Inflammatory macrophage (primary cell): ENCODE results near the gene TNFRSF25.

Experiments used
- DNase-seq, 2 donors: peaks; one replicate each; pipeline ENCODE4 v3.0.0-alpha.2; 2020 to 2022

Gene TNFRSF25

DNA sequence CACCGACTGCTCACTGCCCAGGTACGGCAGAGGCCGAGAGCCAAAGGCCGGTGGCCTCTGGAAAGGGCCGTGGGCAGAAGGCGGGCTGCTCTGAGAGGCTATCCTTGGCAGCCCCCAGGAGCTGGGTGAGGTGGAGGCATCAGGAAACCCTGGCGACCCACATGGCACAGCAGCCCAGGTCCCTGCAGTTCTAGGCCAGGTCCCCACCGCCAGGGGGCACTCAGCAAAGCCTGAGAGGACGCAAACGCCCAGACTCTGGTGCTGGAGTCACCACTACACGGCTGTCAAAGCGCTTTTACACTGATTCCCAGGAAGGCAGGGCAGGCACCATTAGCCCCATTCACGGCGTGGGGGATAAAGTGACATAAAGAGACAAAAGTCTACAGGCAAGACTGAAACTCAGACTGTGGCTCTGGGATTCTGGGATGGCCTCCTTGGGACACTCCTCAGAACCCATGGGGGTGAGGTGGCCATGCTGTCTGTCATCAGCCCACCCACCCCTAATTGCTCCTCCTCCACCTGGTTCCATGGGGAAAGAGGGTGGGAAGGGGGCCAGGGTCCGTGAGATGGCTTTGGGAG is 20.5 kb upstream of the TNFRSF25 start:
- DNase-seq, result peak; percentile 85 to 90

DNA sequence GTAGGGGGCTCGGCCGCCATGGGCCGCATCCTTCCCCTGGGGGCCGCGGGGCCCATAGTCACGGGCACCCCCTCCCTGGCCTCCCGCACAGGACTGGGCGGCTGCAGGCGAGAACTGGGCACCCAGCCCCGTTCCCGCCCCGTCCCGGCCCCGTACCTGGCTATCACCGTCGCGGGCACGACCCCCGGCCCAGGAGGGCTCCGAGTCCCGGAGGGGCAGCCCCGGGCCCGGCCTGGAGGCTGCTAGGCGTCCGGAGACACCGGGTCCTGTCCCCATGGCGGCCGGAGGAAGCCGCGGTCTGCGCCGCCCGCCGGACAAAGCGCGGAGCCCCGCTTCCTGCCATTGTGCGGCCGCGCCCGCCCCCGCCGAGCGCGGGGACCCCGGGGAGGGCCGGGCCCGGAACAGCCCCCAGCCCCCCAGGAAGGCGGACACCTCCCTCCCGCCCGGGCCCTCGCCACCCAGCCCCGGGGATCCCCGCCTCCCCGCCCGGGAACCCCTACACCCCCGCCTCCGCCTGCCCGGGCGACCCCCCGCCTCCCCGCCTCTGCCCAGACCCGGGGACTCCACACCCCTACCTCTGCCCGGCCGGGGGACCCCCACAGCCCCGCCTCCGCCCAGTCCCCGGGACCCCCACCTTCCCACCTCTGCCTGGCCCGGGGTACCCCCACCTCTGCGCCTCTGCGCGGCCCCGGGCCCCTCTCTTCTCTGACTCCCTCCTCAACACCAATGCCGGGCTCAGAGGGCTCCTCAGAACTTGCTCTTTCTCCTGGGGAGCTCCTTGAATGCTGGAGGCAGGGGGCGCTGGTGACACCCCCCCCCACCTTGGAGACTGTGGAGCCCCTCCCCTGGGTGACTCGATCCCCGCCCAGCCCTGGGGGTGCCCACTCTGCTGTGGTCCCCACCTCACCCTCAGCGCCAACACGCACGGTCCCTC is 19.5 kb upstream of the TNFRSF25 start:
- no peak for DNase-seq

DNA sequence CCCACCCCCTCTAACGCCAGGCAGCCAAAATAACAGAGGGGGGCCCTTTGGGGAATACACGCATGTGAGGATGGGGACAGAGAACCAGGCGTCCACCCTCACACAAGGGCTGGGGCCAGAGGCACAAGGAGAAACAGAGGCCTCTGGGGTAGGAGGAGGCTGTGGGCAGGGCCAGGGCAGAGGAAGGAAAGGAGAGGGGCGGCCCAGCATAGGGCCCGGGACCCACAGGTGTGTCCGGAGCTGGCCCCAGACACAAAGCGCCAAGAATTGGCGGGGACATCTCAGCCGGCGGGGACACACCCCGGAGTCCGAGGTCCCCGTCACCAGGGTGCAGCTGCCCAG is 18.8 kb upstream of the TNFRSF25 start:
- DNase-seq, result no peak

DNA sequence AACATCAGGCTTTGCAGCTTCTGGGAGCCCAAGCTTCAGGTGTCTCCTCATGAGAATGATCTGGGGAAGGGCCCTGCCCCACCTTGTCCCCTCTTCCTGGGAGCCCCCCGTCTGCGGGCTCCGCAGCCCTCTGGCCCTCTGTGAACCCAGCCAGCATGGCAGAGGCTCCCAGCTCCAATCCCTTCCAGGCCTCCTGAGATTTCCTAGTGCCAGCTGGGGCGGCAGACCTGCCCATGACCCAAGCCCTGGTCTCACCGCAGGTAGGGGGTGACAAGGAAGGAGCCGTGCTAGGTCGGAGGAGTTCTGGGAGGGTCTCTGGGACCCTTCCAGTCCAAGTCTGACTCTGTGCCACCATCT is 17.8 kb upstream of the TNFRSF25 start:
- DNase-seq, result no peak

DNA sequence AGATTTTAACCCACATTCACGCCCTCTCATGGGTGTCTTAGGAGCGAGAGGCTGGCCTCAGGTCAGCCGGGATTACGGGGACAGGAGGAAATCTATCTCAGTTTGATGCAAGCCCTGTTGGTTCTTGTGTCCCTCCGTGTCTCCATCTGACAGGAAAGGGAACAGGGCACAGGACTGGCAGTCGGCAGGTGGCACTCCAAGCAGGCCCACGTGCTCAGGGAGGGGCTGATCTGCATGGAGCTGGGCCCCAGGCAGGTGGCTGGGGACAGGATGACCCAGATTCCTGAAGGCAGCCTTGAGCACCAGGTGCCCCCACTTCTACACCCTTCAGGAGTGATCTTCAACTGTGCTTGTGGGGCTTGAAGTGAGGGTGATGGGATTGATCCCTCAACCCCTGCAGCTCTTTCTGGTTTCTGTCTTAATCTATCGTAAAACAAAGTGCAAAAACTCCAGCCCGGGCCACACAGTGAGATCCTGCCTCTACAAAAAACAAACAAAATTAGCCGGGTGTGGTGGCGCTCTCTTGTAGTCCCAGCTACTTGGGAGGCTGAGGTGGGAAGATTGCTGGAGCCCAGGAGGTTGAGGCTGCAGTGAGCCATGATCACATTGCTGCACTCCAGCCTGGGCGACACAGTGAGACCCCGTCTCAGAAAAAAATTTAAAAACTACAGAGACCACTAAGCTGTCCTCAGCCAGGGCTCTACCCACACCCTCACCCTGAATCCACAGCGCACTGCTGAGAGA is 17.2 kb upstream of the TNFRSF25 start:
- DNase-seq, result no peak

DNA sequence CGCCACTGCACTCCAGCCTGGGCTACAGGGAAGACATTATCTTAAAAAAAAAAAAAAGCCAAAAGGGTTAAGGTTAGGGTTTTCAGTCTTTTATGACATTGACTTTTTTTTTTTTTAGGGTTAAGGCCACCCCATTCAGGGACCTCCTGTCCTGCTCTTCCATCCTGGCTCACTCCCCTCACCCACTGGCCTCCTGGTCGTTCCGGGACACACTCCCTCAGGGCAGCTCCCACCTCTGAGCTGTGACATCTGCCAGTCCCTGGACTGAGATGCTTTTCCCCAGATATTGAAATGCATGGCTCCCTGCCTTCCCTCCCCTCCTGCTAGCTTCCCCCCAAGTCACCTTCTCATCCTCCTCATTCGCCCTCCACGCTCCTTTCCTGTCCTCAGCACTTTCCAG is 15.8 kb upstream of the TNFRSF25 start:
- no peak for DNase-seq

DNA sequence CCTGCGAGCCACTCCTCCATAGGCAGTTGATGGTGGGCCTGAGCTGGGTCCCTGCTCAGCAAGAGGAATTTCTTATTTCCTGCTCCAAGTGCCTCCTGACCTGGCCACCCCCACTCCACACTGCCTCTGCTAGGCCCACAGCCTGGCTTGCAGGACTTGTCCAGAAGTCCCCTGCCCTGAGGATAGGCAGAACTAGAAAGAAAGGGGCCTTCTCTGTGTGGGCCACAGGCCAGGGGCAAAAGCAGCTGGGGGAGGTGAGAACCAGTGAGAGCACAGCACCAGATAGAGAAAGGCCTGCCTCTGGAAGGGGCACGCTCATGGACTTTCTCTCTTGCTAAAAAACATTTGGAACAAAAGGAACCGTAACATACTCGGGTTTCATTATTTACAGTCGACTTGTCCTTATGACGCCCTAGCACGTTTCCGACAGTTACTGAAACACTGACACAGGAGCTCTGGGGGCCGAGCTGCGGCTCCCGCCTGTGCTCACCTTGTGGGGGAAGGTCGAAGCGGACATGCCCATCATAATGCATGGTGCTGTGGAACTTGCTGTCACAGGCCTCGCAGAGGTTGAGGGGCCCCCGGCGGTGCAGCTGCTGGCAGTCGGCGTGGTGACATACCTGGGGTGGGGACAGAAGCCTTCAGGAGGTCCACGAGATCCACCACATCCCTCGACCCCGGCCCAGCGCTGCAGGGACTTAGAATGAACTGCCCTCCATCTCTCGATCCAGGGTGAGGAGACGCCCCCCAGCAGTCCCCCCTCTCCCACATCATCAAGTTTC is 11.3 kb upstream of the TNFRSF25 start:
- DNase-seq, result no peak

DNA sequence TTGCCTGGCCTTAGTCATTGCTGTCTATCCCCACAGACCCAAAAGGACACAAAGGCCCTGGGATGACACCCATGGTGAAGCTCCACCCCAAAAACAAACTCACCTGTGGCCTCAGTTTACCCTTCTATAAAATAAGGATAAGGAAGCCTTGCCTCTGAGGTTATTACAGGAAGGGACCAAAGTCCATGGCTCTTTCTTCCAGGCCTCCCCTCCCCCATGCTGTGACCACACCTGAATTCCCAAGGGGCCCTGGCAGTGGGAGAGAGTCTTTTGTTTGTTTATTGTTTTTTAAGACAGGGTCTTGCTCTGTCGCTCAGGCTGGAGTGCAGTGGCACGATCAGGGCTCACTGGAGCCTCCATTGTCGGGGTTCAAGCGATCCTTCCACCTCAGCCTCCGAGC is 10.5 kb upstream of the TNFRSF25 start:
- DNase-seq, result no peak

DNA sequence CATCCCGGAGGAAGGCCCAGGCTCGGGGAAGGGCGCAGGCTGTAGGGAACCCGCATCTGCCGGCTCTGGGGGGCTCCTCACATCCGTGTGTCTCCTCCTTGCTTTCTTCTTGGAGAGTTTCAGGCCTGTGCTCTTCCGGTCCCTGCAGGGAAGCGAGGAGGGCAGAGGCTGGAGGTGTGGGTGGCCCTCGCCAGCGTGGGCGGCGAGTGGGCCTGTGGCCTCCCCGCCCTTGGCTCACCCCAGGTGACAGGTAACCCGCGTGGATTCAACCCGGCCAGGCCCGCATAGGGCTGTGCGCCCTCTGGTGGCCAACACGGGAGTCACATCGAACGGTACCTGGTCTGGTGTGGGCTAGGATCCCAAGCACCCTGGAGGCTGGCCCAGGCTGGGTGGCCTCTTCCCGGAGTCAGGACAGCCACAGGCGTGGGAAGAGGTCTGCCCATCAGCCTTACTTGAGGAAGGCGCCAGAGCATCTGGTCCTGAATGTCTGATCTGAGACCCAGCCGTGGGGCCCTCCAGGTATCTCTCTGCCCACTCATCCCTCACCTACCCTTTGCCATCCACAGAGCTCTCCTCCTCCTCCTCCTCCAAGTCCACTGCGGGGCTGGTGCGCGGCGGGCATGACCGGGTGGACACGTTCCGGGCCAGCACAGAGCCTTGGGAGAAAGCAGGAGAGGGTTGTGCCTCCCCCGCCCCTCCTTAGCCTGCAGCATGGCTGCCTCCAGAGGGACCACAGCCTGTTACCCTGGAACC is 9.6 kb upstream of the TNFRSF25 start:
- DNase-seq, result peak; percentile 8 to 43

DNA sequence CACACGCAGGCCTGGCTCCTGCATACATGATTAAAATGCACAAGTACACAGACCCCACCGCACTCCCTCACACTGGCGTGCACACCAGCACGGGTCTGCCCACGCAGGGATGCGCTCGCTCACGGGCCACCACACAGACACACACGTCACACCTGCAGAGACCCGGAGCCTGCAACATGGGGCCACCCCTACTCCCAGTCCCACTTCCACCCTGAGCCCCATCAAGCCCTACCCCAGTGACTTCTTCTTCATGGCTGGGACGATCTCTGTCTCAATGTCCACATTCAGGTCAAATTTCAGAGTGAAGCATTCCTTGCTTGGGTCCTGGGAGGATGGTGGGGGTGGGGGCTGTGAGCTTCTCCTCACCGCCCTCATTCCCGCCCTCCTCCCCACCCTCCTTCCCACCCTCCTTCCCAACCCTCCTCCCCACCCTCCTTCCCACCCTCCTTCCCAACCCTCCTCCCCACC is 8.9 kb upstream of the TNFRSF25 start:
- DNase-seq, result no peak

DNA sequence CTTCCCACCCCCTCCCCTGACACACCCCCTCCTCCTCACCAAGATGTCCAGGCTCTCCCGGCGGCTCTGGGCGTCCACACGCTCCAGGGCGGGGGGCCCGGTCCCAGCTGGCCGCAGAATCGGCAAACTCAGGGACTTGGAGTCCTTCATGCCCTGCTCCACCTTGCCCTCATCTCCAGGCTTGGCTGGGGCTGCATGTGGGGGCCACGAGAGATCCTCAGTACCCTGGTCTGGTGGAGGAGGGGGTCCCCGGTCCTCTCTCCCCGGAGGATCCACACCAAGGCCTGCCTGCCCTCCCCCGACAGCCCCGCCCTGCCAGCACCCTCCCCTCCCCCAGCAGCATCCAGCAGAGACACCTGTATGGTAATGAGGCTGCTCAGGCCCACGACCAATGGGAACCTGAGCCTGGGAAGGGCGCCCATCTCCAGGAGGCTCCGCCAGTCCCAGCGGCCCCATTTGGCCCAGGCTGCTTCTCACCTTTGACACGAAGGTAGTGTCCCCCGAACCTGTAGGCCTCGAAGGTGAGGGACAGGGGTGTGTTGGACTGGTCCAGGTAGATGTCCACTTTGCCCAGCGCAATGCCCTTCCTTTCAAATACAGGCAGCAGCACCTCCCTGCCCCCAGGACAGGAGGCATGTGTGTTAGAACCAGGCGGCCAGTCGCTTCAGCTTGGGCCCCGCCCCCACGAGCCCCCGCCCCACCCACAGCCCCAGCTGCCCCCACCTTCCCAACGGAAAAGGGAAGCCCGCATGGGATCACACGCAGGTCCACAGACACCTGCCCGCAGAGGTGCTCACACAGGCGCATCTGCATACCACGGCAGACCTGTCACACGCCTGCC is 8.2 kb upstream of the TNFRSF25 start:
- no peak for DNase-seq

DNA sequence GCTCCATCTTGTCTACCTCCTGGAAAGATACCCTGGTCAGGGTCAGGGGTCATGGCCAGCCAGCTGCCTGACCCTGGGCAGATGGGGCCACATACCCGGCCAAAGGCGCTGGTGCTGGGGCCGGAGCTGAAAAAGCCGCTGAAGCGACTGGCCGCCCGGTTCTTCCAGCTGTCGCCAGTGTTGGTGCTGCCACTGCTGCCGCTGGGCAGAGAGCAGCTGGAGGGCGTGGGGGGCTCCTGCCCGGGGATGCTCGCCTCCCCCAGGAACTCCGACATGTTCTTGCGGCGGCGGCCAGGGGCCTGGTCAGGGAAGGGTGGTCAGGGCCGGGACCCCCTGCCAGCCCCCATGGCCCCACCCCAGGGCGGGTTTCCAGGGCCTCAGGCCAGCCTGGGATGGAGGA is 7.2 kb upstream of the TNFRSF25 start:
- no peak for DNase-seq

DNA sequence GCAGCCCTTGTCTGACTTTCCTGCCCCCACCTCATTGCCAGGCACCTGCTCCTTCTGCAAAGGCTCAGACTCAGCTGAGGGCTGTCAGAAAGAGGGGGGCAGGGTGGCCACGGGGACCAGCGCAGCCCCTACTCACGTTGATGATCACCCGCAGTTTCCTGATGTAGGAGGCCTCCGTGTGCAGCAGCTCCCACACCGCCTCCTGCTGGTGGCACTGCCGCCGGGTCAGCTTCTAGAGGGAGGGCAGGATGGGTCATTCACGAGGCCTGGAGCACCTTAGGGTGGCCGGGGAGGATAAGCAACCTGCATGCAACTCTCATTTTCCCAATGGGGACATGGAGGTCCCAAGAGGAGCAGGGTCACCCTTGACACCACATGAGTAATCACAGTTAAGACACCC is 6.4 kb upstream of the TNFRSF25 start:
- DNase-seq, result no peak

DNA sequence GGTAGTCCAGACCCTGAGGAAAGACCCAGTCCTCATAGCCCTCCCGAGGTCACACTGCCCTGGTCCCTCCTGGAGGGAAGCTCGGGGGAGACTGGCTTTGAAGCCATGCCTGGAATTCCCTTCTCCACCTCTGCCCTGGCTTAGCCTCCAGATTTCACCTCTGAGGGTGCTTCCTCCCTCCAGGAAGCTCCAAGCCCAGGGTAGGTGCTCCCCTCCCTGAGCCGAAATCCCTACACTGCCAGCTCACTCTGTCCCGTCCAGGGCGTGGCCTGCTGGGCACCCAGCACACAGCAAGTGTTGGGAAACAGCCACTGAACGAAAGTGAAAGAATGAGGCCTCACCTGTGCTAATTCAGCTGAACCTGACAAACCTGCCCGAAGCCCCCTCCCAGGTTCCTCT is 6.0 kb upstream of the TNFRSF25 start:
- DNase-seq, result no peak

DNA sequence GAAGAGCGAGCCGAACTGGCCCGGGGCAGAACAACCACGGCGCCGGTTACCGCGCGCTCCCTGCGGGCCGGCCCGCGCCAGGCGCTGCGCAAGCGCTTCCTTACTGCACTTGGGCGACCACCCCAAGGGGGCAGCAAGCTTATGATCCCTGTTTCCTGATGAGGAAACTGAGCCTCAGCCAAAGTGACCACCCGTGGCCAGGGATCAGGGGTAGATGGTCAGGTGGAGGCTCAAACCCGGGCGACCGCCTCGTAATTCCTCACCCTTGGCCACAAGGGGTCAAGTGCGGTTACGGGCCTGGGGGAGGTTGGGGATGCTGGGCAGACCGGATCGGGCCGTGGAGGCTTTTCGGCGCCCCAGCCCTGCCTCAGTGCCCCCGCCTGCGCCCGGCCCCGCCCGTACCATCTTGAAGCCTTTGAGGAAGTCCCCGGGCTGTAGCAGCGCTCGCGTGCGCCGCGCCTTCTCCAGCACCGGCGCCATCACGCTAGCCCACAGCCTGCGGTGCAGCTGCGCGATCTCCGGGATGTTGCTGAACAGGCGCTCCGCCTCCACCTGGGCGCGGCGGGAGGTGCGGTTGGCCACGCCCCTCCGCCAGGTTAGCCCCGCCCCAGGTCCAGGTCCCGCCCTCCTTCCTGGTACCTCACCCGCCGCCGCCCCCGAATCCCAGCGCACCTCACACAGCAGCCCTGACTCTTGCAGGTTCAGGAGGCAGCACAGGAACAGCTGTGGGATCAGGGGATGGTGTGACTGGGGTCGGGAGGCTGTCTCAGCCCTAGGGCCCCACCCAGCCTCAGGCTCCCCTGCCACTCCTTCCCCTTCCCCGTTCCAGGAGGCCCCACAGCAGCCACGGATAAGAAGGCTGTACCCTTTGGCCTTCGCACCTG is 5.4 kb upstream of the TNFRSF25 start:
- DNase-seq, result no peak

DNA sequence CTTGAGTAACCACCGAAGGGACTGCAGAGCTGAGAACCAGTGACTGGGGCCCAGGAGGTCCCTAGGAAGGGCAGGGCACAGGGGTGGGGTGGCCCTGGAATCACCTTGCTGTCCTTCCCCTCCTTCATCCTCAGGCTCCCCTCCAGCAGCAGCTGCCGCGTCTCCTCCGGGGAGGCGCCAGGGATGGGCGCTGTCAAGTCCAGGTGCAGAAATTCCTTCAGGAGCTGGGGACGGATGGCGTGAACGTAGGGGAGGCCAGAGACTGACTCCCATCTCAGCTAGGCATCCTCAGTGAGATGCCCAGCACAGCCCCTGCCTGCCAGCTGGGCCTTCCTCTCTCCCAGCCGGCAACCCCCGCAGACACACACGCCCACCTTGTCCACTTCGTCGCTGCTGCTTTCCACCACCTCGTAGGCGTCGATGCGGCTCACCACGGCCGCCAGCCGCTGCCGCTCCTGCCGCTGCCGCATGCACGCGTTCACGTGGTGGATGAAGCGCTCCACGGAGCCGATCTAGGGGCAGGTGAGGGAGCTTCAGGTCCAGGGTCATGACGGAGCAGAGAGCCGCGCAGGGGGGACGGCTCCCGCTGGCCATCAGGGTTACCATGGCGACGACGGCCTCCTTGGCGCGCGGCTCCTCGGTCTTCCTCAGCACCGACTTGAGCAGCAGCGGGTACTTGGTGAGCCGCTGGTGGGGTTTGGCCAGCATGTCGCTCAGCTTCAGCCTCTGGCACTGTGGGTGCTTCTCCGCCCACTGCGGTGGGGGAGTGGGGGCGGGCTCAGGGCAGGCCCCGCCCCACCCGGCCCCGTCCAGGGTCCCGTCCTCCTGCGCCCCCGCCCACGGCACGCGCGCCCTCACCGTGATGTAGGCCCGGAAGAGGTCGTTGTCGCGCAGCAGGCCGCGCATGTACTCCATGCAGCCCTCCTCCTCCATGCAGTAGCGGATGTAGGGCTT is 4.4 kb upstream of the TNFRSF25 start:
- DNase-seq, result no peak

DNA sequence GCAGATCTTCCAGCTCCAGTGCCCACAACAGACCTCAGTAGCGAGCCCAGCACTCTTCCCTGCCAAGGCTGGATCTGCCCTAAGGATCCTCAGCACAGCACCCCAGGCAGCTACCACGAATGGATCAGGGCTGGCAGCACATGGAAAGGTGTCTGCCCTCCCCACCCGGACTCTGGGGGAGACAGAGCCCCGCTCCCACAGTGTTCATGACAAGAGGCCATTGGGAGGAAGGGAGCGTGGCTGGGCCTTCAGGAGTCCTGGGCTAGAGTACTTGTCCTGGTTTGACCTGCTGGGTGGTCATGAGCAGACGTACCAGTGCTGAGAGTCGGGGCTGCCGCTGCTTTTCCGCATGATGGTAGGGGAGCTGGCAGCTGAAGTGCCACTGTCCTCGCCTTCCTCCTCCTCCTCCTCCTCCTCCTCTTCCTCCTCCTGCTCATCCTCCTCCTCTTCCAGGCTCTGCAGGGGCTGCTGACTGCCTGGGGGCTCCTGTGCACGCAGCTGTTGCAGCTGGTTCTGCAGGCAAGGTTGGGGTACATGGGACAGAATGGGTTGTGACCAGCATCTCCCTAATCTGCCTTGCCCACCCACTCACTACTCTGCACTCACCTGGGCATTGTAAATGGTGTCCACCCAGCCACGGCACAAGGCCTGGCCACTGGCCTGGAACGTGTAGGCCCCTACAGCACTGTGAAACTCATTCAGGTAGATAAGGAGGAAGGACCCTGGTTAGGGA is 2.9 kb upstream of the TNFRSF25 start:
- no peak for DNase-seq
